SU-DHL-6 (cell line): ENCODE measurements around the gene ANKRD55.

Experiments used
- H2AFZ ChIP-seq: fragments of 200-600 bp; sonication (generic); 2 replicates; pipeline ENCODE4 v1.6.1; 2014; ENCODE audit warnings: low read depth, mild to moderate bottlenecking, moderate library complexity, mixed read lengths, antibody characterized with exemption, low read length; ENCODE audit not compliant: severe bottlenecking
- H3F3A ChIP-seq: fragments of 200-600 bp; shearing (Covaris generic); 2 replicates; pipeline ENCODE4 v1.6.0; 2016; ENCODE audit warnings: antibody characterized with exemption, mild to moderate bottlenecking; ENCODE audit not compliant: insufficient read depth
- H3K27ac ChIP-seq: fragments of 200-600 bp; sonication (generic); 2 replicates; pipeline ENCODE4 v1.5.1; 2016; ENCODE audit warnings: low read depth, mild to moderate bottlenecking, low read length, moderate library complexity, mixed read lengths
- H3K27me3 ChIP-seq: fragments of 200-600 bp; sonication (generic), shearing (Covaris generic); 2 replicates; pipeline ENCODE4 v1.6.0; 2014; ENCODE audit warnings: mild to moderate bottlenecking, low read length
- H3K36me3 ChIP-seq: fragments of 200-600 bp; sonication (generic); 2 replicates; pipeline ENCODE4 v1.6.1; 2014; ENCODE audit warnings: mild to moderate bottlenecking, low read length, mixed read lengths
- H3K4me2 ChIP-seq: fragments of 300-600, 200-600 bp; shearing (Covaris generic), sonication (generic); 2 replicates; pipeline ENCODE4 v1.6.0; 2014; ENCODE audit warnings: low read length, low read depth, mild to moderate bottlenecking; ENCODE audit not compliant: poor library complexity, severe bottlenecking
- H3K4me3 ChIP-seq: fragments of 200-600 bp; sonication (generic); 2 replicates; pipeline ENCODE4 v1.5.1; 2014; ENCODE audit warnings: antibody characterized with exemption, low read length, mild to moderate bottlenecking, mixed read lengths; ENCODE audit not compliant: insufficient read depth, poor library complexity, severe bottlenecking
- H3K79me2 ChIP-seq: fragments of 200-600 bp; sonication (generic); 2 replicates; pipeline ENCODE4 v1.6.1; 2014; ENCODE audit warnings: mild to moderate bottlenecking, low read length, moderate library complexity; ENCODE audit not compliant: insufficient read depth
- H3K9ac ChIP-seq: fragments of 200-600 bp; sonication (generic); 2 replicates; pipeline ENCODE4 v1.7.0; 2014; ENCODE audit warnings: mild to moderate bottlenecking, low read length
- H3K9me2 ChIP-seq: fragments of 200-600 bp; sonication (generic); replicated peaks from 2 replicates; pipeline ENCODE4 v1.6.1; 2014; ENCODE audit warnings: low read length; ENCODE audit not compliant: insufficient read depth
- H3K9me3 ChIP-seq: fragments of 200-600 bp; sonication (generic); 2 replicates; pipeline ENCODE4 v1.6.1; 2014; ENCODE audit warnings: low read length, mixed read lengths; ENCODE audit not compliant: insufficient read depth
- H4K20me1 ChIP-seq: fragments of 200-600 bp; sonication (generic); 2 replicates; pipeline ENCODE4 v1.6.1; 2014; ENCODE audit warnings: low read depth, mild to moderate bottlenecking, antibody characterized with exemption, low read length, moderate library complexity, mixed read lengths
- CTCF ChIP-seq: fragments of 200-600 bp; sonication (generic); IDR thresholded peaks from one replicate; pipeline ENCODE4 v1.5.1; 2017; ENCODE audit warnings: antibody characterized with exemption, mild to moderate bottlenecking, low read length, moderate library complexity; ENCODE audit not compliant: insufficient read depth, poor library complexity, severe bottlenecking
- EZH2phosphoT487 ChIP-seq: fragments of 200-600 bp; sonication (generic), shearing (Covaris generic); conservative IDR thresholded peaks from 2 replicates; pipeline ENCODE4 v1.6.1; 2018; ENCODE audit warnings: mild to moderate bottlenecking, antibody characterized with exemption, low read length, moderate library complexity, mixed read lengths

Gene ANKRD55

GRCh38 chr5:56093970-56094369 is 139.2 kb downstream of the ANKRD55 start:
- TF ChIP-seq EZH2phosphoT487 (no peak), CTCF (no peak)
- Histone ChIP-seq H3K9me3 (no peaks in the 10 kb centered on the region), H4K20me1 (no peaks in the 10 kb centered on the region), H3K79me2 (no peaks in the 10 kb centered on the region), H3K9me2 (no peaks in the 10 kb centered on the region), H3K9ac (no peak overlapping the region), H2AFZ (no peak overlapping the region), H3K36me3 (no peaks in the 10 kb centered on the region), H3K4me3 (no peak overlapping the region), H3K27ac (no peak overlapping the region), H3F3A (no peaks in the 10 kb centered on the region), H3K27me3 (no peaks in the 10 kb centered on the region), H3K4me2 (no peak overlapping the region)

- H3K9me2 ChIP-seq: no peaks in the 10 kb centered on the region
- no peaks in the 10 kb centered on the region for H3F3A ChIP-seq
- no peak overlapping the region for H3K27ac ChIP-seq
- no peaks in the 10 kb centered on the region for H3K9me3 ChIP-seq
- no peak overlapping the region for H3K4me2 ChIP-seq
- H3K27me3 ChIP-seq: no peaks in the 10 kb centered on the region
- no peak overlapping the region for H2AFZ ChIP-seq
- TF ChIP-seq CTCF (no peak), EZH2phosphoT487 (no peak)
- no peaks in the 10 kb centered on the region for H3K79me2 ChIP-seq
- no peaks in the 10 kb centered on the region for H4K20me1 ChIP-seq
- H3K4me3 ChIP-seq: no peak overlapping the region
- H3K9ac ChIP-seq: no peak overlapping the region
- H3K36me3 ChIP-seq: no peaks in the 10 kb centered on the region
These were observed 141.0 kb downstream of the ANKRD55 start for GRCh38 chr5:56092115-56092514.

DNA sequence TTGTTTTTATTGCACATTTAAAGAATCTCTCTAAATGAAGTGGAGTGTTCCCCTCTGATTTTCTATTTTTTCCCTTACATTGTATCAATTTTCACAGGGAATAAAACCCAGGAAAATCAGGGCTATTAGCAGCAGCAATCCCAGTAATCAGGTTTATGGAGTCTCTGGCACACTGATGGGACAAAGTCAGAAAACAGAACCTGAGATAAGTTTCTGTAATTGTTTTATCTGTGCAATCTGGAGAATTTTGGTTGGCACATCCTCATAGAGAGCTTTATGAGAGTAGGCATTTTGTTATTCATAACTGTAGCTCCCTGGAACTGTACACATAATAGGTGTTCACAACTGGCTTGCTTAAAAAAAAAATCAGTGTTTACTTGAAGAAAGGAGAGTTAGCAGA is 141.5 kb downstream of the ANKRD55 start:
- H3K4me3 ChIP-seq: no peak overlapping the region
- H3K36me3 ChIP-seq: no peaks in the 10 kb centered on the region
- H4K20me1 ChIP-seq: no peaks in the 10 kb centered on the region
- no peaks in the 10 kb centered on the region for H3K27me3 ChIP-seq
- H3K9me3 ChIP-seq: no peaks in the 10 kb centered on the region
- H3K9me2 ChIP-seq: no peaks in the 10 kb centered on the region
- TF ChIP-seq EZH2phosphoT487: no peak
- no peak for TF ChIP-seq CTCF
- no peak overlapping the region for H3K4me2 ChIP-seq
- H3K9ac ChIP-seq: no peak overlapping the region
- no peaks in the 10 kb centered on the region for H3F3A ChIP-seq
- no peak overlapping the region for H2AFZ ChIP-seq
- no peak overlapping the region for H3K27ac ChIP-seq
- H3K79me2 ChIP-seq: no peaks in the 10 kb centered on the region
